AG09309 (cell line): ENCODE measurements around the gene GFOD2.

Experiments
- DNase-seq: peaks from one replicate; pipeline ENCODE4 v3.0.0-alpha.2; 2010; ENCODE audit warnings: low read depth
- H3K4me3 ChIP-seq: 2 replicates; pipeline ENCODE4 v1.5.1; 2011; ENCODE audit warnings: mild to moderate bottlenecking, low read depth, low read length, moderate library complexity; ENCODE audit not compliant: control insufficient read depth
- TF ChIP-seq, protein P1 (sequence below): IDR thresholded peaks from 2 replicates; pipeline ENCODE4 v1.5.1; 2011; ENCODE audit warnings: mild to moderate bottlenecking, low read depth, low read length, inconsistent platforms; ENCODE audit not compliant: insufficient read depth, control insufficient read depth; ENCODE audit errors: missing control alignments

Gene GFOD2

DNA sequence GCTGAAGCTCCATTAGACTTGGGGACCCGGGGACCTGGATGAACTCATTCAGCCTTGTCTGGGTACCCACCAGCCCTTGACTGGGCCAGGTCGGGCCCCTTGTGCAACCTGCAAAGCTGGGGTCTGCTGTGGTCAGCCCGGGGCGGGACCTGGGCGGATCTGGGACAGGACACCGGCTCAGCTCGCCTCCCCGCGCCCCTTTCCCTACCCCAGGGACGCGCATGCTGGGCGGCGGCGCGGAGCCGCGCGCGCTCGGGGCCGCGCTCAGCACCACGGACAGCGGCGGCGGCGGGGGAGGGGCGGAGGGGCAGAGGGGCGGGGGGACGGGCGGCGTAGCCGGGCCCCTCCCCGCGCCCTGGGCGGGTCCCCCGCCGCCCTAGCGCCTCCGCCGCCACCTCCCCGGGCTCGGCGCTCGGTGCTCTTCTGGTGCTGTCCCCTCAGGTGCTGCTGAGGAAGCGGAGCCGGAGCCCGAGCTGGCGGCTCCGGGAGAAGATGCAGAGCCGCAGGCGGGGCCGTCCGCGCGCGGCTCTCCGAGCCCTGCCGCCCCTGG is 66.5 kb downstream of the GFOD2 start:
- DNase-seq: no peak
- peak overlapping the region; percentile 24 for H3K4me3 ChIP-seq
- TF ChIP-seq, protein P1, sequence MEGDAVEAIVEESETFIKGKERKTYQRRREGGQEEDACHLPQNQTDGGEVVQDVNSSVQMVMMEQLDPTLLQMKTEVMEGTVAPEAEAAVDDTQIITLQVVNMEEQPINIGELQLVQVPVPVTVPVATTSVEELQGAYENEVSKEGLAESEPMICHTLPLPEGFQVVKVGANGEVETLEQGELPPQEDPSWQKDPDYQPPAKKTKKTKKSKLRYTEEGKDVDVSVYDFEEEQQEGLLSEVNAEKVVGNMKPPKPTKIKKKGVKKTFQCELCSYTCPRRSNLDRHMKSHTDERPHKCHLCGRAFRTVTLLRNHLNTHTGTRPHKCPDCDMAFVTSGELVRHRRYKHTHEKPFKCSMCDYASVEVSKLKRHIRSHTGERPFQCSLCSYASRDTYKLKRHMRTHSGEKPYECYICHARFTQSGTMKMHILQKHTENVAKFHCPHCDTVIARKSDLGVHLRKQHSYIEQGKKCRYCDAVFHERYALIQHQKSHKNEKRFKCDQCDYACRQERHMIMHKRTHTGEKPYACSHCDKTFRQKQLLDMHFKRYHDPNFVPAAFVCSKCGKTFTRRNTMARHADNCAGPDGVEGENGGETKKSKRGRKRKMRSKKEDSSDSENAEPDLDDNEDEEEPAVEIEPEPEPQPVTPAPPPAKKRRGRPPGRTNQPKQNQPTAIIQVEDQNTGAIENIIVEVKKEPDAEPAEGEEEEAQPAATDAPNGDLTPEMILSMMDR: no peak

DNA sequence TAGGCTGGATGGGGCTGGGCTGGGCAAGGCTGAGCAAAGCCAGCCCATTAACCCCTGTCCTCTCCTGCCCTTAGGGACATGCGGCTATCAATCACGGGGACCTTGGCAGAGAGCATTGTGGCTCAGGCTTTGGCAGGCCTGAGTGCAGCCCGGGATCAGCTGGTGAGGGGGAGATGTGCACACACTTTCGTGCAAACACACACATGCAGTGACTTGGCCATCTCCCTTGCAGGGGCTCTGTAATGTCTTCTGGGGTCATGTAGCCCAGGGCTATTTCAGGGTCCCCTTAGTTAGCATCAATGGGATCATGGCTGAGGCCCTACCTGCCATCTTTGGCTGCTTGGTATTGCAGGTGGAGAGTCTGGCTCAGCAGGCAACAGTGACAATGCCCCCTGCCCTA is 67.3 kb downstream of the GFOD2 start:
- no peak overlapping the region for H3K4me3 ChIP-seq
- TF ChIP-seq, protein P1: no peak
- DNase-seq: no peak

DNA sequence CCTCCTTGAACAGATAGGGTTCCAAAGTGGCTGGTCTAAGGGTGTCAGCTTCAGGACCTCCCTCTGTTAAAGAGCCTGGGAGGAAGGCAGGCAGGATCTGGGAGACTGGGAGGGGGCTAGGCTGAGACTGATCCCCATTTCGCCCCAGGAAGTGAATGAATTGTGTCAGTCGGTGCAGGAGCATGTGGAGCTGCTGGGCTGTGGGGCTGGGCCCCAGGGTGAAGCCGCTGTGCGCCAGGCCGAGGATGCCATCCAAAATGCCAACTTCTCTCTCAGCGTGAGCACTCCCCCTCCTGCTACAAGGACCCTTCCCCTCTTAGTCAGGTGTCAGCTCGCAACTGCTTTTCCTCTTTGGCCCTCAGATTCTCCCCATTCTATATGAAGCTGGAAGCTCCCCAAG is 68.1 kb downstream of the GFOD2 start:
- TF ChIP-seq, protein P1: no peak
- no peak for DNase-seq
- no peak overlapping the region for H3K4me3 ChIP-seq

DNA sequence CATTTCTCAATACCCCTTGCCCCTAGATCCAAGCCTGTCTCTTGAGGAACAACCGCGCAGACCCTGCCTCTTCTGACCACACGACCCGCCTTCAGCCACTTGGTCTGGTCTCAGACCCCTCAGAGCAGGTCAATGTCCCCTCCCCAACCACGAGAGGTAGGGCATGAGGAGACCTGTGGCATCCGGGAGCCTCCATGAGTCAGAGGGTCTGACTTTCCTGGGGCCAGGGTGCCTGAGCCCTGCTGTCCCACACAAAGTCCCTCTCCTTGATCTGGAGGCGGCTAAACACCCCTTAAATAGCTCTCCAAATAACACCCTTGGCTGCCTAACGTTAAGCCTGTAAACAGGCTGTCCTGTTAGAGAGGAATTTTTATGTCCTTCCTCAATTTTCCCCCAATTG is 69.1 kb downstream of the GFOD2 start:
- DNase-seq: no peak
- TF ChIP-seq, protein P1: no peak
- no peak overlapping the region for H3K4me3 ChIP-seq

DNA sequence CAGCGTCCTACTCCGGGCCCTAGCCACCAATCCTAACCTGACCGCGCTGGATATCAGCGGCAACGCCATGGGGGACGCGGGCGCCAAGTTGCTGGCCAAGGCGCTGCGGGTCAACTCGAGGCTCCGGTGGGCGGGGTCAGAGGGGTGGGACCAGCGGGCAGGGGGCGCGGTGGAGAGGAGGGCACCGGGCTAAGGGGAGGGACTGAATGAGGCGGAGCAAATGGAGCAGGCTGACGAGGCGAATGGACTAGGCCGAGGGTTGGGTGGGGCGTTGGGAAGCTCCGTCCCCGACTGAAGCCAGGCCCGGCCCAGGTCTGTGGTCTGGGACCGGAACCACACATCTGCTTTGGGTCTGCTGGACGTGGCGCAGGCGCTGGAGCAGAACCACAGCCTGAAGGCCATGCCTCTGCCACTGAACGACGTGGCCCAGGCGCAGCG is 69.6 kb downstream of the GFOD2 start:
- no peak overlapping the region for H3K4me3 ChIP-seq
- no peak for DNase-seq
- TF ChIP-seq, protein P1: no peak

DNA sequence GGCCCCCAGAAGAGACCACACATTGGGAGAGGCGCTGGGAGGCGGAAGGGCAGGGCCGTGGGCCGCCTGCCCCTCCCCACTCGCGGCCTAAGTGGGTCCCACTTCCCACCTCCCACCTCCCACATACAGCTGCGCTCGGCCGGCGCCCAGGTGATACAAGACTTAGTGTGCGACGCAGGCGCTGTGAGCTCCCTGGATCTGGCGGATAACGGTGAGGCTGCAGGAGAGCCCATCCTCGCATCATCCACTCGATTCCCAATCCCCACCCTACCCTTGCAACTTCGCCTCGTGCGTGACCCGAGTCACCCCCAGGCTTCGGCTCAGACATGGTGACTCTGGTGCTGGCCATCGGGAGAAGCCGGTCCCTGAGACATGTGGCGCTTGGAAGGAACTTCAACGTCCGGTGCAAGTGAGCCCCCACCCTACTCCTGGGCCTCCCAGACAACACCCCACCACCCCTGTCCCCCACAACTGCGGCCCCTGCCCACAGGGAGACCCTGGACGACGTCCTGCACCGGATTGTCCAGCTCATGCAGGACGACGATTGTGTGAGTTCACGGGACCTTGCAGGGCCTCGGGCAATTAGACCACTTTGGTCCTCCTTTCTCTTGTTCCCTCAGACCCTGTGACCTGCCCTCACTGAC is 70.2 kb downstream of the GFOD2 start:
- H3K4me3 ChIP-seq: no peak overlapping the region
- no peak for DNase-seq
- TF ChIP-seq, protein P1: no peak

DNA sequence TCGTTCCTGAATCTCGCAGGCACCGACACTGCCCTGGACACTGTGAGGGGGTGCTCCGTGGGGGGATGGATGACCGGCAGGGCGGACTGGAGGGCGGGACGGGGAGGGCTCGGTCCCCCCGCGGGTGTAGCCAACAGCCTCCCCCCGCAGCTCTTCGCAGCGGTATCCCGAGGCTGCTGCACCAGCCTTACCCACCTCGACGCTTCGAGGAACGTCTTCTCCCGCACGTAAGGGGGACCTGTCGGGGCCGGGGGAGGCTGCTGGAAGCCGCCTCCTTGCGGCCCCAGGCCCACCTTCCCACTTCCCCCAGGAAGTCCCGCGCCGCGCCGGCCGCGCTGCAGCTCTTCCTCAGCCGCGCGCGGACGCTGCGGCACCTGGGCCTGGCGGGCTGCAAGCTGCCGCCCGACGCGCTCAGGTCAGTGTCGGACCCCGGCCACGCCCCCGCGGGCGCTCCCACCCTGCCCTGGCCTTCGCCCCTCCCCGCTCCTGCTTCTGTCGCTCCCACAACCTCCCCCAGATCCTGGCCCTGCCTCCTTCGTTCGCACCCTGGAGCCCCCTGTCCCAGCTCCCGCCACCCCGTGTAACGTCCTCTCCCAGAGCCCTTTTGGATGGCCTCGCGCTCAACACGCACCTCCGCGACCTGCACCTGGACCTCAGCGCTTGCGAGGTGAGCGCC is 70.9 kb downstream of the GFOD2 start:
- no peak for DNase-seq
- no peak overlapping the region for H3K4me3 ChIP-seq
- TF ChIP-seq, protein P1: no peak
